Activated CD4-positive, alpha-beta T cell treated with anti-CD3 and anti-CD28 coated beads, Interleukin-10, Interleukin-2, amounts not matched to agents 100 ng/mL and 50 ng/mL, durations not matched to agents 16 hours and 8 hours (primary cell): ENCODE results near the gene SFT2D3.

Source experiments
- DNase-seq: peaks from one replicate; pipeline ENCODE4 v3.0.0-alpha.2; 2020

Gene SFT2D3

DNA sequence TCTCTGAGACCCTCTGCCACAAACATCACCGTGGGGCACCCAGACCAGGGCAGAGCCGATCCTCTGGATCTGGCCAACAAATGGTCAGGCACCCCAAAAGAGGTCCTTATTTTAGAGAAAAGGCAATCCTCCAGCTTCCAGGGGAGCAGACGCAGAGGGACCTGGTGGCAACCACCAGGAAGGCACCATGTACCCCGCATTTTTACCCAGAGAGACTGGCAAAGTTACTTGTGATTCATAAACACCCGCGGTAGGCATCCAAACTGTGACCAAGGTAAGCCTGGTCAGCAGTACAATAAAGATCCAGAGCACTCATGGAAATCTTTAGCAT lies 36.4 kb upstream of the SFT2D3 start:
- no peak for DNase-seq

DNA sequence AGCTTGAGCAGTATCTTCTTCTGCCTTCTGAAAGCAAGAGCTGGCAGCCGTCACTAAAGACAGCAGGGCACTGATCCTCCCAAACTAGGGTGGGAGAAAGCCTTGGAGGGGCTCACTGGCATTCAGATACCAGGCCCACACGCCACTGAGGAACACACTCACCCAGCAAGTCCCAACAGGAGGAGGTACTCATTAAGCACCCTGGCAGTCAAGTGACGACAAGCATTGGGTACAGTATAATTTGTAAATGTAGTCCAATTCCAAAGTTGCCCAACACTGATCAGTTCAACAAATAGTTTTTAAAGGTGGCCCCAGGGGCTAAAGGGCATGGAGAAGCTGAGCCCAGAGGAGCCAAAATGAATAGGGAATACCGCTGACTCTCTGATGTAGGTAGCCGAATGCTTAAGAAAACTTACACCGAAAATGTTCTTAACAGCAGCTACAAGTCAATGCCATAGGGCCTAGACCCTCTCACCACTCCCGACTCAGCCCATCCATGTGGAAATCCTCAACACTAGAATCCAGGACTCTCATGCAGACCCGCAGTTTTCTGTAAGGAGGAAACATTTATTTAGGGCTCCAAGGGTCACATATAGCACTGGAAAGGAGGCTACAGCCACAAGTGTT lies 35.9 kb upstream of the SFT2D3 start:
- DNase-seq: no peak

DNA sequence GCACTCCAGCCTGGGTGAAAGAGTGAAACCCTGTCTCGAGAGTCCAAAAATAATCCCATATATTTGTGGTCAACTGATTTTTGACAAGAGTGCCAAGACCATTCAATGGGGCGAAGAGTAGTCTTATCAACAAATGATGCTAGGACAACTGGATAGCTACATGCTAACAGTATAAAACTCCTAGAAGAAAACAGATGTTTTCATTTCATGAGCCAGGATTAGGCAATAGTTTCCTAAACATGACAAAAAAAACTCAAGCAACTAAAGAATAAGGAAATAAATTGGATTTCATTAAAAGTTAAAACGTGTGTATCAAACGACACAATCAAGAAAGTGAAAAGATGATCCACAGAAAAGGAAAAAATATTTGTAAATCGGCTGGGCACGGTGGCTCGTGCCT lies 32.2 kb upstream of the SFT2D3 start:
- DNase-seq: no peak

DNA sequence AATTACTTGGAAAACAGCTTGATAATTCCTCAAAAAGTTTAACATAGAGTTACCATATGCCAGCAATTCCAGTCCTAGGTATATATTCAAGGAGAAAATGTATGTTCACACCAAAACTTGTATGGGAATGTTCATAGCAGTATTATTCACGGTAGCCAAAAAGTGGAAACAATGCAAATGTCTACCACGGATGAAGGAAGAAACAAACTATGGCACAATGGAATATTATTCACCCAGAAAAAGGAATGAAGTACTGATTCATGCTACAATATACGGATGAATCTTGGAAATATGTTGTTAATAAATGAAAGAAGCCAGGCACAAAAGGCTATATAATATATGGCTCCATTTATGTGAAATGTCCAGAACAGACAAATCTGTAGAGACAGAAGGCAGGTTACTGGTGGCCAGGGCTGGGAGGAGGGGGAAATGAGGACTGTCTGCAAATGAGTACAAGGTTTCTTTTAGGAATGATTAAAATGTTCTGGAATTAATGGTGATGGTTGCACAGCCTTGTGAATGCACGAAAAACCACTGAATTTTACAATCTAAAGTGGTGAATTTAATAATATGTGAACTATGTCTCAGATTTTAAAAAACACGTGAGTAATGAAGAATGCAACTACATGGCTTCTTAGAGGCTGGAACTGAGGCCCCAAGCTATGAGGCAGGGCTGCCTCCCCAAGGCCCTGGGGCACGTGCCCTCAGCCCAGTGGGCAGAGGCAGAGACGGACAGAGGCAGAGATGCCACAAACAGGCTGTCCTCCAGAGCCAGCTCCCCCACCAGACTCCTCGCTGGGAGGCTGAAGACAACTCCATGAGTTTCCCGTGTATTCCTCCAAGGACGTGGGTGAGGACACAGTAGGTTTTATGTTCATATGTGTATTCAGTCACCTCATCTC lies 31.0 kb upstream of the SFT2D3 start:
- DNase-seq: no peak

DNA sequence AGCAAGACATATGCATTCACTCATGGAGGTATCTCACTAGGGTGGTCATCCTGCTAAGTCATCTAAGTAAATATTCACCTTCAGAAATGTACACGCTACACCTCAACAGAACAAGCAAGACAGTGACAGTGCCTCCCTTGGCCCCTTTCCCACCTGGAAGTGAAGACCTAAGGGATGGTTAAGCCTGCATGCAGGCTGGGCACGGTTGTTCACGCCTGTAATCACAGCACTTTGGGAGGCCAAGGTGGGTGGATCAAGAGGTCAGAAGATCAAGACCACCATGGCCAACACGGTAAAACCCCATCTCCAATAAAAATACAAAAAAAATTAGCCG lies 30.4 kb upstream of the SFT2D3 start:
- DNase-seq: no peak

DNA sequence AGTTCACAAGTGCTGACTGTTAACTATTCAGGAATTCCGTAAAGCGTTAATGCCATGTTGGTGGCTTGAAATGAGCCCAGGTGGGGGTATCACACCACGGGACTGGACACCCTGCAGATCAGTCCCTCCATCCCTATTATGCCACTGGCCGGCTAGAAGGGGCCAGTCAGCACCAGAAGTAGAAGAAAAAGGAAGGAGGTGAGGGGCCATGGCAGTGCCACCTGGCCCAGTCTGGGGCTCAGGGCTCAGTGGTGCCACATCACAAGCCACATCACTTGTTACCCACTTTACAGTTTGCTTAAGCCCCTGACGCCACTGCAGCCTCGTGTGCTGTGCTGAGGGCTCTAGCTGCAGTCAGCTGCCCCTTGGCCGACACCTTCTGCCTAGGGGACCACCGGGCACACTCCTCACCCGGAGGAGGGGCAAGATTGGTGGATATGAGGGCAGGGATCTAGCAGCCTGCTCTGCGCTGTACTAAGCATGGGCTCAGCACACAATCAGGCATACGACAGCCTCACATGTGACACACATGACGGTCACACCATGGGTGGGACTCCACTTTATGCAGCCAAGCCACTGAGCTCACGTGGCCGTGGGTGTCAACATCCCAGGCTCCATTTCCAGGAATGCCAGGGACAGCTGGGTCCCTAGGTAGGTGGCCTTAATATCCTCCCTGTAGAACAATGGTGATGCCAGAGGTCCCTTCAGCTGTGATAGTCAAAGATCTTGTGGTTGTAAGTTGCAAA lies 29.6 kb upstream of the SFT2D3 start:
- no peak for DNase-seq

DNA sequence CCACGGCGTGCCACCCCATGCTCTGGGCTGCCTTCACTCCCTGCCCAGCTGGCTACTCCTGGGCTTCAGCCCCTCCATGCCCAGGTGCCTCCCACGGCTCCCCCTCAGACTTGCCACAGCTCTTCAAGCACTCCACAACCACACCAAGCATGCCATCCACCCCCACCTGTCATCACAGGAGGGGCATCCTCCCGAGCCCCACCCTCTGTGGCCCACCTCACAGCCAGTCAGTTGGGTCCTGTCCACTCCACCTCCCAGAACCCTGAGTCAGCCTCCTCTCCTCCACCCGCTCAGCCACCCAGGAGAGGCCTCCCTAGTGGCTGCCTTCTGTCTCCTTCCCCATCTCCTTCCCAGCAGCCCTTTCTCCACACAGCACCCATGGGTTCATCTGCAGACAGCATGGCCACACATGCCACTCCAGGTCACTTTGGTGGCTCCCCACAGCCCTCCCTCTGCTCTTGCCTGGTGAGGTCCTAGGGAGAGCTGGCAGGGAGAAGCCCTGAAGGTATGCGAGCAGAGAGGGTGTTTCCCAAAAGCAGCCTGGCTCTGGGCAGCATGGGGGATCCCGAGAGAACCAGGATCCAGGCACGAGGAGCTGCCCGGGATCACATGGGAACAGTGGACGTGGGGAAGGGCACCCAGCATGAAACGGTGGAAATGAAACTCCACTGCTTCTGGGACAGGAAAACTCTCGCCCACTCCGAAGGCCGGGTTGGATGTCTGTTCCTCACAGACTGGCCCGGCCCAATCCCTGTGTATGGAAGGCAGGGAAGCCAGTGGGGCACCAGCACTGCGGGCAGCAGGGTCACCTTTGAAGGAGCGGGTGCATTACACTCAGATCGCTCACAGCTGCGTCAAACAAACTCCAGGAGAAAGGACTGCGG lies 28.7 kb upstream of the SFT2D3 start:
- DNase-seq: no peak

DNA sequence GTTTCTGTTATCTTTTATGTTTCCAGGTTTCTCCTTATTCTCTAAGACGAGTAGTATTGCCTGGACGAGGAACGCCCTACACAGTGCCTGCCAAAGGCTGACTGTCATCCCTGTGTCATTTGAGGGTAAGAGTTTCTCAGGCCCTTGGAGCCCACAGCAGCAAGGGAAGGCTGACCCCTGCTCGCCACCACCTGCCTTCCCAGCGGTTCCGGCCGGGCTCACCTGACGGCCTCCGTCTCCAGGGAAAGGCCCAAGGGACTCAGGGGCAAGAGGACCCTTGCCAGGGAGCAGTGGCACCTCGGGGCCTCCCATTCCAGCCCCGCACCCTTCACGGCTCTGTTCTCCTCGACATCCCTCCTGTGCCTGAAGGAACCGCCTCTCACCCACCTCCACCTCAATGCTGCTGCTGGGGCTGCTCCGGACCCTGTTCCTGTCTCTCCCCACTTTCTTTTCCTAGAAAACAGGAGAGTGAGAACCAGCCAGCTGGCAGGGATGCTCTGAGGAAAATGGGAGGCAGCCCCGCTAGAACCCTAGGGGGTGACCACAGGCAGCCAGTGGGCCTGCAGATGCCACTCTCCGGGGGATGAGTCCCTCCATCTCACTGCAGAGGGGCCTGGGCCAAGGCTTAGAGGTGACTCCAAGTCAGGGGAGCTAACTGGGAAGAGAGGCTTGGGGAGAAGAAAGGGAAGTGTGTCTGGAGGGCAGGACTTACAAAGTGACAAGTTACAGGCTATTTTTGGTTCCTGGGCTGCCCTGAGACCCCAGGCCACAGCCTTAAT lies 27.8 kb upstream of the SFT2D3 start:
- no peak for DNase-seq

DNA sequence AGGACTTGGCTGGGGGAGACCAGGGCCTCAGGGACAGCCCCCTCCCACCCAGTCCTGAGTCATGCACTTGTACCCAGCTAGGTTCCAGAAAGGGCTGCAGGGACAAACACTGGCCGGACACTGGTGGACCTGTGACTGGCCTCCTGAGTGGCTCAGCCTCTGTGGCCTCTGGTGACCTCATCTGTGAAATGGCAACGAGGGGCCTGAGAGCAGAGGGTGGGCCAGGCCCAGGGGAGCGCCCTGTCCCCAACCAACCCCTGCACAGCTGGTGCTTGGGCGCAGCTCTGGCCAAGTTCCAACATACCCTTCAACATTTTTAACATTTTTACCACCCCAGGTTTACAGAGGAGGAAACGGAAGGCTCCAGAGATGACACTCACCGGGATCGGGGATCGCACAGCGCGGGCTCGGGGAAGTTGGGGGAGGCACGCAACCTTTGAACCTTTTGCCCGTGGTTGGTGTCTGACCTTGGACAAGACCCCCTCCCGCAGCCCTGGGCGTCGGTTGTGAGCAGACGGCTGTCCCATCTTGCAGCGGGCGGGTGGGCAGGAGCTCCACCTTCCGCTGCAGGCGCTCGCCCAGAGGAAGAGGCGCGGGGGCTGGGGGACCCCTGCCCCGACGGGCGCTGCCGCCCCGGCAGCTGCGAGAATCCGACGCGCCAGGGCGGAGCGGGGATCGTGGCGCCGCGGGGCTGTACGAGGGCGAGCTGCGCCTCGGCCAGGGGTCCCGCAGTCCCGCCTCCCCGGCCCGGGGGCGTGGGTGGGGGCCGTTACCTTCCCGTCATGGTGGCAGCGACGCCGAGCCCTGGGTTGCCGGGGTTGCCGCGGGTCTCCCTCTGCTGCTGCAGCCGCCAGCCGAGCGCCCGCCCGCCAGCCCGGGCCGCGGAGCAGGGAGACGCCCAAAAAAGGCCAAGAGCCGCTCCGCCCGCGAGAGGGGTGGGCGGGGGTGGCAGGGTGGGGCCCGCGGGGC lies 26.8 kb upstream of the SFT2D3 start:
- no peak for DNase-seq

DNA sequence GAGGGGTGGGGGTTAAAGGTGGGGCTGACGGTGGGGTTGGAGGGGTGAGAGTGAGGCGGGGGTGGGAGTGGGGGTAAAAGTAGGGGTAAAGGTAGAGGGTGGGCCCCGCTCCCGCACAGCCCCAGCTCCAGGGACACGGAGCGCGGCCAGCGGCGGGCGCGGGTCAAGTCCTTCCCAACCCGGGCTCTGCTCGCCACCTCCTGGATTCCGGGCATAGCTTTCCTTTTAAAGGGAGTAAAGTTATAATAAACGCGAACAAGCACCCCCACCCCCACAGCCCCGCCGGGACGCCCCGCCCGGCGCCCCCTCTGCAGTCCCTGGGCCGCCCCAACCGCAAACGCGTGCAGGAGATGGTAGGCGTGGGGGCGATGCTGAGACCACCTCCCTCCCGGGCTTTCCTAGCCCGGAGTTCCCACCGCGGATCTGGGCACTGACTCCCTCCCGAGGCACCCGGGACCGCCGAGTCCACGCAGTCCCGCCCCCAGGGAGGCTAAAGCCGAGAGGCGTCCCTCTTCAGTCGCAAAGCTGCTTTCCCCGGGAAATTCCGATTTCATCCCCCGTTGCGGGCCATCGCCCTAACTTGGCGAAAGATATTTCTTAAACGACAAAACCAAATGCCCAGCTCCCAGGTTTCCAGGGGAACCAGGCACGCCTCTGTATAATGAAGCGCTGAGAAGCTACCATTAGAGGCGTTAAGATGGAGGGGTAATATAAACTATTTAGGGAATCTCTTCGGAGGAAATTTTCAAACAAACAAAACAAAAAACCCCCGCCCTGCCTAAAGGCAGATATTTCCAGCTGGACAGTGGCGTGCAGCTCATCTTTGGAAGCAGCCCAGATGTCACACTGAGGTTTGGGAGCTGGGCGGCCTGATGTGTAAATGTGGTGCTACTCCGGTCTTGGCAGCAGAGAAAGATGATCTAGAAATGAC lies 25.7 kb upstream of the SFT2D3 start, which contains the start of gene LIMS2:
Gene LIMS2 (minus strand): TSS at position 200 of the 931 bp plus-strand sequence. CDS start 506 bp downstream, outside the sequence.
- no peak for DNase-seq

DNA sequence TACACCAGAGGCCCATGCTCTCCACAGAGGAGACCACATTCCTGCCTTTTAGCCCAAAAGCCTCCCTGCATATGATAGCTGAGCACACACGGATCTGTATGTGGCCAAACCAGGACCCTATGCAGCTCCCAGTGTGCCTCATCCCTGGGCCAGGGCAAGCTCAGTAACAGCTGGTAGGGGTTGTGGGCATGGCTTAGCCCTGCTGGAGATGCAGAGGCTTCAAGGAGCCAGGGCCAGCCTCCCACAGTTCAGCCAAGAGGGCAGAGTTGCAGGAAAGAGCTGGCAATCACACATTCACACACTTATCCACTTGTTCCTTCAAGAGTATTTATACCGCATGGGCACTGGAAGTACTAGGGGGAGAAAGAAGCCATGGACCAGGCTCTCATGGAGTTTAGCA lies 24.4 kb upstream of the SFT2D3 start:
- no peak for DNase-seq

DNA sequence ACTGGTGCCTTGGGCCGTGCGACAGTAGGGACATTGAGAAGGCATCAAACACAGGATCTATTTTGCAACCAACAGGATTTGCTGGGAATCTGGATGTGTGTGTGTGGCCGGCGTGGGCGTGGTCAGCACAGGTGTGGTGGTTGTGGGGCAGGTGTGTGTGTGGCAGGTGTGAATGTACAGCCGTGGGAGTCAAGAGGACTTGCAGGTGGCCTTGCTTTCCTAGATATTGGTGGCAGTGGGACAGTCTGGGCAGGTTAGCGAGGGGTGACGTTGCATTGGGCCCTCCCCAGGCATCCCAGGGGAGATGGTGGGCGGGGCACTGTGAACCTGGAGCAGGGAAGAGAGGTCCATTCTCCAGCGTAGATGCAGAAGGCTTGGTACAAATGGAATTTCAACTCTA lies 22.8 kb upstream of the SFT2D3 start:
- no peak for DNase-seq

DNA sequence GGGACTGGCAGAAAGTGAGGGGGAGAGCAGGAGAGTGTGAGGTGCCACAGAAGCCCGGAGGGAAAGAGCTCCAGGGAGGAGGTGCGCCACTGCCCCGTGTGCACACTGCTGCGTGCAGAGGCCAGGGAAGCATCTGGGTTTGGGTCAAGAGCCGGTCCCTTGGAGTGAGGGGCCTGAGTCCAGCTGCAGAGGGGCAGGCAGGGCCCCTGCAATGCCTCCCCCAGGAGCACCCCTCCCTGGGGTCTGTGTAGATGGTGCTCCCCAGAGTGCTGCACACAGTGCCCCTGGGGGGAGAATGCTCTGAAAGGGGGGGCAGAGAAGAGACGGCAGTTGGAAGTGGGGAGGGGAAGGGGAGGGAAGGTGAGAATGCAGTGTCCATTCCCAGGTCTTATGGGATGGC lies 22.3 kb upstream of the SFT2D3 start:
- no peak for DNase-seq

DNA sequence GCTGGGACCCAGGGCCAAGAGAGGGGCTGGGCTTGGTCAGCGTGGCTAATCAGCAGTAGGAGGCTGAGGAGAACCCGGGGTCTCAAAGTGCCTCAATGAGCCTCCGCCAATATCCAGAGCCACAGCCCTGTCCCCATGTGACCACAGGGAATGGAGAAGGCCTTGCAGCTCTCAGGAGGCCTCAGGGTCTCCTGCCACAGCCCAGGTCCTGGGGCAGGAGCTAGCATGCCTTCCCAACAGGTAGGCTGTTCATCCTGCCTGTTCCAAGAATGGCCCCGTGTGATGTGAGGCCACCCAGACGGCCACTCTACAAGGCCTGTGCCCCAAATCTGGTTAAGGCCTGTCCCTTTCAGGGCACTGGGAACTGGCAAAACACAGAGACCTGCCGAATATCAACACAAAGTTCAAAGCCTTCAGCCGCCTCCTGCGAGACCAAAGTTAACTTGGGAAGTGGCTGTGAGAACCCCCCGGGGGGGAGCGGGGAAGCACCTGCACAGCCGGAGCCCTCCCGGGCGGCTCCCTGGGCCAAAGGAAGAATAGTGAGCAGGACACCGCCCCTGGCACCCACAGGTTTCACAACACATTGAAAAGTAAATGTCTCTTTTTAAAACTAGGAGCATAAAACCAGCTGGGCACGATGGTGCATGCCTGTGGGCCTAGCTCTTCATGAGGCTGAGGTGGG lies 21.5 kb upstream of the SFT2D3 start:
- no peak for DNase-seq

DNA sequence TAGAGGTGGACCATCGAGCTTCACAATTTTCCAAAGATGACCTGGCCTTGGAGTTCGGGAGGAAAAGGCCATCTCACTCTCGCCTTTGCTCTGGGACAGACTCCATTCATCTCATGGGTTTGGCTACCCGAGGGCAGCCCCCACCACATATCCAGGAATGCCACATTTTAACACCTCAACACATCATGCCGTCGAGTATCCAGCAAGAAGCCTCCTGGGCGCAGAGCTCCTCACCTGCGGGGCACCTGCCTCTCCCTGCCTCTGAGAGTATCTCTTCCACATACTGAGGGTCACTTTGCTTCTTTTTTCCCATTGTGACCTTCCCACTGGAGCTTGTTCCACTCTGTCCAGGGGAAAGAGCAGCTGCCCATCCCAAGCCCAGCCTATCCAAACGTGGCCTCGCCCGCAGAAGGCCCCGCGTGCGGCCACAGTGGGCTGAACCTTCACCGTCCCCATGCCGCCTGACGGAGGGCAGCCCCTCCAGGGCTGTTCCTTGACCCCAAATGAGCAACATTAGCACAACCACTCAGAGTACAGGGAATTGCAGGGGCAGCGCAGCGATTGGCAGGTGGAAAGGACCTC lies 20.5 kb upstream of the SFT2D3 start:
- no peak for DNase-seq

DNA sequence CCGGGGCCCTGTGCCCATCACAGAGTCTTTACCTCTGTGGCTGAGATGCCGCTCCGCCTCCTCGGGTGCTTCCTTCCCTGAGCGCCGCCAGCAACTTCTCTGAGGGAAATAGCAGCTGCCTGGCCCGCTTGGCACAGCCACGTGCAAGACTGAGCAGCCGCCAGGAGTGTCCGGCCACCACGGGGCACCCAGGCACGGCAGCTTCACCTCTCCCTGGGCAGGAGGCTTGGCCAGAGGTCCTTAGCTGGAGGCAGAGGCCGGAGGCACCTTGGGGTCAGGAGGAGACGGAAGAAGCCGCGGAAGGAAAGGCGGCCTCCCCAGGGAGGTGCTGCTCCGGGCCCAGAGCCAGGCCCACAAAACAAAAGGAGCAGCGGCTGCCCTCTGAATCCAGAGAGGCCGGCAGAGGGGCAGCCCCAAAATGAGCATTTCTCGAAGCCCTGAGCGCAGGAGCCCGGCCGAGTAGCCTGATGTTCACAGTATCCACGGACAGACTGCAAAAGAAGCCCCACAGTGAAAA lies 20.0 kb upstream of the SFT2D3 start:
- DNase-seq: no peak

DNA sequence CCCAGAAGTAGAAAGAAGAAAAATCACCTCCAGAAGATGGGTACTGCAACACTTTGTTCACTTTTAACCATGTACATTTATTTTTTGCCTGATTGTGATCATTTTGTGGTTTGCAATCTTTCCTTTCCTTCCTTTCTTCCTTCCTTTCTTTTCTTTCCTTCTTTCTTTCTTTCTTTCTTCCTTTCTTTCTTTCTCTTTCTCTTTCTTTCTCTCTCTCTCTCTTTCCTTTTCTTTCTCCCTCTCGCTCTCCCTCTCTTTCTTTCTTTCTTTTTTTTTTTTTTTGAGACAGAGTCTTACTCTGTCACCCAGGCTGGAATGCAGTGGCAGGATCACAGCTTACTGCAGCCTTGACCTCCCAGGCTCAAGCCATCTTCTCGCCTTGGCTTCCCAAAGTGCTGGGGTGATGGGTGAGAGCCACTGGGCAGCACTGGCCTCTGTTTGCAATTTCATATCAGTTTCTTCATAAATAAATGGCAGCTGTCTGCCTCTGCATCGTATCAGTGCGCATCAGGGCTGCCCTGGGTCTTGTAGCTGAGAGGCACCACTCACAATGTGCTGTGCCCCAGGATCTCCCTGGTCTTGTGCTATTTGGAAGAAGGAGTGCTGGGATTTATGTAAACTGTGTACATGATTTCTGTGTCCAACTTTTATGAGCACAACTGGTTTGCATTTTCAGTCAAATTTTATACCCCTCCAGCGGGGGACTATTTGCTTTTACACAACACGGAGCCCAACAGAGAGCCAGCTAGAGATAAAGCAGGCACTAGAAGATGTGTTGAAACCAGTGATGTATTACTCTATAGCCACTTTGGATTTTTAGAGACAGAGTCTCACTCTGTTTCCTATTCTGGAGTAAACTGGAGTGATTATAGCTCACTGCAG lies 19.1 kb upstream of the SFT2D3 start:
- DNase-seq: no peak
